ENCODE results near the gene BLOC1S6. TPM values are rescaled to one million over a fixed set of nuclear protein-coding genes. Genes with fewer than 3 reads are reported as not detected.

The BLOC1S6 gene
- total and polyA plus RNA-seq, 2 of the 13 experiments (the other 11 are each of a cell fraction or from before 2014, with no cell fraction given): 11.8 to 44.3 TPM

GRCh38 chr15:45634432-45635190 lies 47.4 kb downstream of the BLOC1S6 start, which contains the start of gene SQOR (continued):
- no peak for TF ChIP-seq ZNF362 (CRISPR knock-in tag; IDR thresholded peaks at IDR 0.05; ENCODE audit: borderline replicate concordance)
- no peak for TF ChIP-seq ZNF280B (CRISPR knock-in tag; IDR thresholded peaks at IDR 0.05; ENCODE audit: borderline replicate concordance)
- peak; percentile 72; the same call in 1 of the 2 replicates for TF ChIP-seq SNAPC2 (CRISPR knock-in tag; IDR thresholded peaks at IDR 0.05)
- TF ChIP-seq TEAD3 (CRISPR knock-in tag; optimal IDR thresholded peaks at IDR 0.05; ENCODE audit: borderline replicate concordance): no peak
- no peak for TF ChIP-seq NONO (IDR thresholded peaks at IDR 0.05)
- TF ChIP-seq NONO (CRISPR knock-in tag; conservative IDR thresholded peaks at IDR 0.05): peak; percentile 56; the same call in 1 of the 2 replicates
- TF ChIP-seq ZNF816 (CRISPR knock-in tag; IDR thresholded peaks at IDR 0.05; ENCODE audit: borderline replicate concordance): no peak
- peak; percentile 46; the same call in 1 of the 2 replicates for TF ChIP-seq MYC (CRISPR knock-in tag; IDR thresholded peaks at IDR 0.05; ENCODE audit: borderline replicate concordance)
- peak; percentile 29; the same call in 1 of the 2 replicates for TF ChIP-seq ZNF431 (CRISPR knock-in tag; IDR thresholded peaks at IDR 0.05; ENCODE audit: borderline replicate concordance, low read depth)
- 0 out of 2 replicates have a peak, but pooled peaks have one; percentile 73 for TF ChIP-seq ZNF343 (CRISPR knock-in tag; IDR thresholded peaks at IDR 0.05)
- TF ChIP-seq SUZ12 (IDR thresholded peaks at IDR 0.05; ENCODE audit: low read depth, low read length): no peak
- TF ChIP-seq KLF12 (CRISPR knock-in tag; IDR thresholded peaks at IDR 0.05; ENCODE audit: borderline replicate concordance): peak; percentile 12; the same call in 1 of the 2 replicates
- TF ChIP-seq HNF1B (CRISPR knock-in tag; IDR thresholded peaks at IDR 0.05): no peak
- TF ChIP-seq RBFOX2 (IDR thresholded peaks at IDR 0.05; ENCODE audit: low read depth, low read length): peak; percentile 91
- TF ChIP-seq ZNF18 (CRISPR knock-in tag; IDR thresholded peaks at IDR 0.05; ENCODE audit: insufficient replicate concordance): peak; percentile 92
- peak; percentile 27 for TF ChIP-seq SKI (IDR thresholded peaks at IDR 0.05; ENCODE audit: partially characterized antibody)
- TF ChIP-seq NCOA1 (CRISPR knock-in tag; IDR thresholded peaks at IDR 0.05): peak; percentile 77; the same call in 1 of the 2 replicates
- 0 out of 2 replicates have a peak, but pooled peaks have one; percentile 28 for TF ChIP-seq ZBTB43 (CRISPR knock-in tag; conservative IDR thresholded peaks at IDR 0.05)
- peak; percentile 45; the same call in 1 of the 2 replicates for TF ChIP-seq CEBPG (CRISPR knock-in tag; IDR thresholded peaks at IDR 0.05)

Measured in HepG2 (cell line).